Measurements from ENCODE around the gene SLC15A4.

Gene SLC15A4

DNA sequence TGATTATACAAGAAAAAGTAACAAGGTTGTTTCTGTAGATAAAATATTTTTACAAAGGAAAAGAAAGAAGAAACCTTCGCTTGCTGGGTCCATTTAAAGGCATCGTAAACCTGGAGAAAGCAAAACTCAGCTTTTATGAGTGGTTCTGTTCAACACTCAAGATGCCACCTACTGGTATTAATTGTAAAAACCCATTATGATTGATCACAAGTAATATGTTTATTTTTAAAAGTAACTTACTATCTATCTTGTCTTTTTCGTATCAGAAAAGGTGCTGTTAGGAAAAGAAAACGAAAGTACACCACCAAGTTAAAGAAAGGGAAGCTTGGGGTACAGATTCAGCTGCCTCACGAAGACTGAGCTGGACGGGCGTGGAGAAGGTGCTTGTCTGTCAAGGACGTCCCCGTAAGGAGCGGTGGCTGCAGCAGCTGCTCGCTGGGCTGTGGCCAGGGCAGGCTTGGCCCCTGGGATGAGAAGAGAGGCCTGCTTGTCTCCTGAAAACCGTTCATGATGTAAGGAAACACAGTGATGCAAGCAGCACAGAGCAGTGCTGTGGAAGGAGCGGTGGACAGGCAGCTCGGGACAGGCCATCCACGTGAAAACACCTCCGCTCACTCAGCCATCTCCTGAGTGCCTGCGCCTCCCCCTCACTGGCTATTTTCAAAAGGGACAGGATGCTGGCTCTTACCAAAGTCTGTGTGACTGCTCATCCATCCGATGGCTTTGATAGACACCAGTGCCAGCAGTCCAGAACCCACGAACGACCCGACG, 25.0 kb downstream of the SLC15A4 start:
- DNase-seq (ENCODE audit: low read depth), result no peak
- peak overlapping the region; percentile 7; the same call in 1 of the 2 replicates for H3K4me3 ChIP-seq (ENCODE audit: low read depth, low read length)
- TF ChIP-seq, protein P1, sequence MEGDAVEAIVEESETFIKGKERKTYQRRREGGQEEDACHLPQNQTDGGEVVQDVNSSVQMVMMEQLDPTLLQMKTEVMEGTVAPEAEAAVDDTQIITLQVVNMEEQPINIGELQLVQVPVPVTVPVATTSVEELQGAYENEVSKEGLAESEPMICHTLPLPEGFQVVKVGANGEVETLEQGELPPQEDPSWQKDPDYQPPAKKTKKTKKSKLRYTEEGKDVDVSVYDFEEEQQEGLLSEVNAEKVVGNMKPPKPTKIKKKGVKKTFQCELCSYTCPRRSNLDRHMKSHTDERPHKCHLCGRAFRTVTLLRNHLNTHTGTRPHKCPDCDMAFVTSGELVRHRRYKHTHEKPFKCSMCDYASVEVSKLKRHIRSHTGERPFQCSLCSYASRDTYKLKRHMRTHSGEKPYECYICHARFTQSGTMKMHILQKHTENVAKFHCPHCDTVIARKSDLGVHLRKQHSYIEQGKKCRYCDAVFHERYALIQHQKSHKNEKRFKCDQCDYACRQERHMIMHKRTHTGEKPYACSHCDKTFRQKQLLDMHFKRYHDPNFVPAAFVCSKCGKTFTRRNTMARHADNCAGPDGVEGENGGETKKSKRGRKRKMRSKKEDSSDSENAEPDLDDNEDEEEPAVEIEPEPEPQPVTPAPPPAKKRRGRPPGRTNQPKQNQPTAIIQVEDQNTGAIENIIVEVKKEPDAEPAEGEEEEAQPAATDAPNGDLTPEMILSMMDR (IDR thresholded peaks at IDR 0.05; ENCODE audit: low read depth, low read length, missing control alignments), result no peak

GRCh38 chr12:128797119-128798118, 26.3 kb downstream of the SLC15A4 start:
- DNase-seq (ENCODE audit: low read depth), result no peak
- no peak overlapping the region for H3K4me3 ChIP-seq (ENCODE audit: low read depth, low read length)
- TF ChIP-seq, protein P1 (IDR thresholded peaks at IDR 0.05; ENCODE audit: low read depth, low read length, missing control alignments), result no peak

DNA sequence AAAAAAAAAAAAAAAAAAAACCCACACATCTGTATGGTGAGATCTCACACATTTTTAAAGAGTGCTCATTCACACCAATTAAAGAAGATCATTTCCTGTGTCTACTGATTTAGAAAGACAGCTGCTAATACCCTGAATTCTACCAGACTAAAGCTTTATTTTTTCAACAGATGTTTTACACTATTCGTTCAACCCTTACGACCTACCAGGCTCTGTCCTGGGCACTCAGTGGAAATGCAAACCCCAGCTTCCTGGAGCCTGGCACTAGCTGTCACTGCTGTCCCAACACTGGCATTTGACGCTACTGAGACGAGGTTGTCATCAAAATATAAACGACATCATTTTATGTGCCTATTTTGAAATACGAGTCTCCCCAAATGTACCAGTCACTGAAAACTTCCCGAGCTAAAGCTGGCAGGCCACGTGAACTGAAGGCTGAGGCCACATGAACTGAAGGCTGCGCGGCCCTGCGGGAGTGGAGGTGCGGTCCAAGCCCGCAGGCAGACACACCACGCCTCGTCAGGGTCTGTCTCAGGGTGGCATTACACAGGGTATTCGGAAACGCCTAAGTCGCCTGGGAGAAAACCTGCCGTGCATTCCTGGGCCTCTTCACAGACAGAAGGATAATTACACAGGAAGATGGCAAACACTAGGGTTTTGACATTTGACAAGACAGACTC, 27.2 kb downstream of the SLC15A4 start:
- no peak for DNase-seq (ENCODE audit: low read depth)
- TF ChIP-seq, protein P1 (IDR thresholded peaks at IDR 0.05; ENCODE audit: low read depth, low read length, missing control alignments), result no peak
- no peak overlapping the region for H3K4me3 ChIP-seq (ENCODE audit: low read depth, low read length)

DNA sequence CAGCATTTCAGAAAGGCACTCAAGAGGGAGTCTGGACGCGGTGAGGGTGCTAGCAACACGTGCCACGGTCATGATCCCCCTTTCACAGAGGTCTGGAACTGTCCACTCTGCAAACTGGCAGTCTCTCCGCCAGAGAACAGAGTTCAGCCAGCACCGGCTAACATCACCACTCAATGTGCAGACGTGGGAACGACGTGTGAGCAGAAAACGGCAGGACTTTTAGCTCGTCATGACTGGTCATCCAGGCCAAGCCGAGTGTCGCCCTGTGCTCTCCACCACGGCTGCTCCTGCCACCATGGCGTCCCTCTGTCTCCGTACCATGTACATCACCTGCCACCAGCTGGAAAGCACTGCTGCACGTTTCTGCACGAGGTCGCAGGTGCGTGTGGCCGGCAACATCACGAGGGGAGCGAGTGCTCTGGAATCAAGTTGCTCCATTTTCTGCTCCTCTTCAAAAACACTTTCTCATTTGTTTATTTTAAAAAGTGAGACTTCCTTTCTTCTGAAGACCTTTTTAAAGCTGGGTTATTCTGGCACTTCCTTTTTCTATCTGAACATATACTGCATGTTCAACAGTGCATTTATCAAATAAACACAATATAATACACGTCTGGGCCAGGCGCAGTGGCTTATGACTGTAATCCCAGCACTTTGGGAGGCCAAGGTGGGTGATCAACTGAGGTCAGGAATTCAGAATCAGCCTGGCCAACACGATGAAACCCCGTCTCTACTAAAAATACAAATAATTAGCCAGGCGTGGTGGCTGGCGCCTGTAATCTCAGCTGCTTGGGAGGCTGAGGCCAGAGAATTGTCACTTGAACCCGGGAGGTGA, 28.0 kb downstream of the SLC15A4 start:
- DNase-seq (ENCODE audit: low read depth), result no peak
- H3K4me3 ChIP-seq (ENCODE audit: low read depth, low read length), result no peak overlapping the region
- TF ChIP-seq, protein P1 (IDR thresholded peaks at IDR 0.05; ENCODE audit: low read depth, low read length, missing control alignments), result no peak

- no peak overlapping the region for H3K4me3 ChIP-seq (ENCODE audit: low read depth, low read length)
- TF ChIP-seq, protein P1 (IDR thresholded peaks at IDR 0.05; ENCODE audit: low read depth, low read length, missing control alignments), result no peak
- no peak for DNase-seq (ENCODE audit: low read depth)
Measured at GRCh38 chr12:128794661-128795529, 28.9 kb downstream of the SLC15A4 start.
